ENCODE measurements around the gene RTL5.

- TF ChIP-seq CTCF (IDR thresholded peaks at IDR 0.05) (no peak), POLR2A (IDR thresholded peaks at IDR 0.05) (no peak)
Observed at GRCh38 chrX:72094894-72095293, 36.8 kb downstream of the RTL5 start.
